IPS-15b (cell line): ENCODE data around the gene ODF2.
"Not testable (repeated sequence)": the region's sequence is repeated elsewhere in the genome, so short reads cannot be mapped to it uniquely, and the experiment has no call there.

ENCODE experiments used
- H3K27me3 ChIP-seq: one replicate; pipeline ENCODE4 v1.6.1; 2013; ENCODE audit warnings: low read length; ENCODE audit not compliant: control insufficient read depth, insufficient read depth
- H3K36me3 ChIP-seq: one replicate; pipeline ENCODE4 v1.6.1; 2013; ENCODE audit warnings: low read length; ENCODE audit not compliant: control insufficient read depth, insufficient read depth
- H3K4me1 ChIP-seq: one replicate; pipeline ENCODE4 v1.6.1; 2013; ENCODE audit warnings: mild to moderate bottlenecking, low read length; ENCODE audit not compliant: control insufficient read depth, insufficient read depth
- H3K4me3 ChIP-seq: one replicate; pipeline ENCODE4 v1.5.1; 2013; ENCODE audit warnings: low read depth, low read length
- H3K9ac ChIP-seq: one replicate; pipeline ENCODE4 v1.6.1; 2013; ENCODE audit warnings: low read depth, mild to moderate bottlenecking, low read length
- H3K9me3 ChIP-seq: one replicate; pipeline ENCODE4 v1.6.1; 2013; ENCODE audit warnings: mild to moderate bottlenecking, low read length; ENCODE audit not compliant: control insufficient read depth, insufficient read depth

Gene ODF2

DNA sequence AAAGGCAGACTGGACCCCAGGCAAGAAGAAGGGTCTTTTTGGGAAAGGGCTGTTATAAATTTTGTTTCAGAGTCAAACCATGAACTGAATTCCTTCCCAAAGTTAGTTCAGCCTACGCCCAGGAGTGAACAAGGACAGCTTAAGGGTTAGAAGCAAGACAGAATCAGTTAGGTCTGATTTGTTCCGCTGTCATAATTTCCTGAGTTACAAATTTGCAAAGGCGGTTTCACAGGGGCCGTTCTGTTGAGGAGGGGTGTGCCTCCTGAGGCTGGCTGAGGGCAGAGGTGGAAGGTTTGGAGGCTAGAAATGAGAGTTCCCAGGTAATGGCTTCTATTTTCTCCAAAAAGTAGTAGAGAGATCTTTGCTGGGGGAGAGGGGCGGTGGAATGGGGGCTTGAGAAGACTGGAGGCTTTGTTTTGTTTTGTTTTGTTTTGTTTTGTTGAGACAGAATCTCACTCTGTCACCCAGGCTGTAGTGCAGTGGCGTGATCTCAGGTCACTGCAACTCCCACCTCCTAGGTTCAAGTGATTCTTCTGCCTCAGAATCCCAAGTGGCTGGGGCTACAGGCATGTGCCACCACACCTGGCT is 39.3 kb upstream of the ODF2 start:
- Histone ChIP-seq H3K9me3 (no peaks in the 10 kb centered on the region), H3K27me3 (peaks cover 74% of the 10 kb centered on the region), H3K36me3 (no peaks in the 10 kb centered on the region), H3K4me1 (peaks cover 6% of the 10 kb centered on the region), H3K4me3 (no peak overlapping the region), H3K9ac (no peak overlapping the region)

DNA sequence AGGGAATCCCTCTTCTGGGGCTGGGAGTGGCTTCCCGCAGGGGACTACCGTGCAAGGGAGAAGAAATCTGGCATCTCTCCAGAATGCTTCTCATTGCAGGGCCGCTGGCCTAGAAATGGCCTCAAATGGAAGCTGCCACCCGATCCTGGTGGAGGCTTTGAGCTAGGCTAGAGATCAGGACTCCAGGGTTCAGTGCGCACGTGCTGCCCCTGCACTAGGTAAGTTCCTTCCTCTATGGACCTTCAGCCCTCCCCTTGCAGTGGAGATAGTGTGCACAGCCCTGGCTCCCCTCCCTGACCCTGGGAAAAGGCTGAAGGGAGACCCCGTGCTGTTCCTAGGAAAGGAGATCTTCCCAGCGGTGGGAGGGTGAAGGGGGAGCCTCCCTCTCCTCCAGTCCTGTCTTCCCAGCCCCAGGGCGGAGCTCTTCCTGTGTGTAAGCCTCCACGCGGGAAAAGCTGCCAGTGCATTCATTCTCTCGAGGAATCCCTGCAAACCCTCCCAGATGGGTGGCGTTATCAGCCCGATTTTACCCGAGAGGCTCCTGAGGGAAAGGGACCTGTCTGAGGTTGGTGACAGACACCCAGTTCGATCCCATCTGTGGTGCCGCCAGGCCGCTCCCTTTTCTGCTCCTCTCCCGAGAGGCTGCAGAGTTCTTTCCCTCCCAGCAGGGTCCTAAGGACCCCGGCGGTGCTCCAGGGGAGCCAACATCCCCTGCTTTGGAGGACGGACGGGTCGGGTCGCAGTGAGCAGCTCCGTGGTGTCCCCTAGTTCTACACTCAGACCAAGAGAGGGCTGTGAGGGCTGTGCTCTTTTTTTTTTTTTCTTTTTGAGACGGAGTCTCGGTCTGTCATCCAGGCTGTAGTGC is 36.5 kb upstream of the ODF2 start:
- H3K4me3 ChIP-seq: peak overlapping the region; percentile 37
- H3K4me1 ChIP-seq: peaks cover 5% of the 10 kb centered on the region
- H3K9me3 ChIP-seq: no peaks in the 10 kb centered on the region
- no peak overlapping the region for H3K9ac ChIP-seq
- H3K36me3 ChIP-seq: no peaks in the 10 kb centered on the region
- H3K27me3 ChIP-seq: peaks cover 67% of the 10 kb centered on the region

DNA sequence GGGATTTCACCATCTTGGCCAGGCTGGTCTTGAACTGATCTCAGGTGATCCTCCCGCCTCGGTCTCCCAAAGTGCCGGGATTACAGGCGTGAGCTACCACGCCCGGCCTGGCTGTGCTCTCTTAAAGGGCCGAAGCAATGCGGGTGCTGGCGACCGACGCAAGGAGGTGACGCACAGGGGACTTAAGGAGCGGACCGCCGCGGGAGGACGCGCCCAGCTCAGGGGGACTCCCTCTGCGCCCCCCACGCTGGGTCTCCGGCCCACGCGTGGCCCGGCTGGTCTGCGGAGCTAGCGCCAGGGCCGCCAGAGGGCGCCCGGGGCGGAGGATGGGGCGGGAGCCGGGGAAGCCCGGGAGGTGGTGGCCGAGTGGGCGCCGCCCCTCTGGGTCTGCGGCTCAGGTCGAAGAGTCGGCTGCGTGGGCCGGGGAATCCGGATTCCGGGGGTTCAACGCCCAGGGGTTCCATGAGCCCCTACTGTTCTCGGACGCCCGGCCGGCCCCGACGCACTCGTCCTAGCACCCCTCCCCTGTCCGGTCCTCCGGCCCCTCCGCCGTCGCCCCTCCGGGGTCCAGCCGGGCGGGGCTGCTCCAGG is 35.7 kb upstream of the ODF2 start:
- no peak overlapping the region for H3K9ac ChIP-seq

DNA sequence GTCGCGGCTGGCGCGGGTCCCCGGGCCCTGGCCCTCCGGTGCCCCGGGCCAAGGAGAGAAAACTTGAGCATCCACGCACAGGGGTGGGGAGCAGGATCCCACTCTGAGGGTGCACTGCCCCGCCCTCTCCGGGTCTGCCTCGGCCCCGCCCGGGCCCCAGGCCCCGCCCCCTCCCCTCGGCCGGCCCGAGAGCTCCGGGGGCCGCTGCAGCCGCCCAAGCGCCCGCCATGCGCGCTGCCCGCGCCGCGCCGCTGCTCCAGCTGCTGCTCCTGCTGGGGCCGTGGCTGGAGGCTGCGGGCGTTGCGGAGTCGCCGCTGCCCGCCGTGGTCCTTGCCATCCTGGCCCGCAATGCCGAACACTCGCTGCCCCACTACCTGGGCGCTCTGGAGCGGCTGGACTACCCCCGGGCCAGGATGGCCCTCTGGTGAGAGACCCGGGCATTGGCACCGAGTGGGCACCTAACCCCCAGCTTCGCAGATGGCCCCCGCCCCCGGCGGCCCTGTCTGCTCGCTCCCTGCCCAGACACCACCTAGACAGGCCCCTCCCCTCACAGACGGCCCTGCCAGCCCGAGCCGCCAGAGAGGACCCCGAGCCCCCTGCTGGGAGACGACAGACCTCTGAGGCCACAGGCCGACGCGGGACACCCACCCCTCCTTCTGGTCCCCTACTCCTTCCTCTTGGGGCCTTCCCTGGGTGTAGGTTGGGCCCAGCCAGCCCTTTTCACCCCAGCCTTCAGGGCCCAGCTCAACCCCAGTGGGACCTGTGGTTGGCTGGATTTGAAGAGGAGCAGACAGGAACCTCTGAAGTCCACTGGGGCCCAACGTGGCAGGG is 34.9 kb upstream of the ODF2 start, which contains the start of gene CERCAM:
CERCAM (plus strand) TSS at position 207 of the 831 bp plus-strand sequence; CDS start at position 228, 21 bp downstream.
- H3K9me3 ChIP-seq: no peaks in the 10 kb centered on the region
- peak within 1 kb of the TSS; percentile 12 for H3K9ac ChIP-seq
- H3K27me3 ChIP-seq: peaks cover 54% of the 10 kb centered on the region
- peak within 1 kb of the TSS; percentile 68 for H3K4me3 ChIP-seq
- H3K4me1 ChIP-seq: peaks cover 5% of the 10 kb centered on the region
- no peaks in the 10 kb centered on the region for H3K36me3 ChIP-seq

More for the DNA sequence above, 35.7 kb upstream of the ODF2 start:
- Histone ChIP-seq H3K9me3 (no peaks in the 10 kb centered on the region), H3K4me1 (peaks cover 5% of the 10 kb centered on the region), H3K27me3 (peaks cover 58% of the 10 kb centered on the region), H3K36me3 (no peaks in the 10 kb centered on the region), H3K4me3 (peak overlapping the region; percentile 68)

- H3K9me3 ChIP-seq: no peaks in the 10 kb centered on the region
- no peak overlapping the region for H3K9ac ChIP-seq
- H3K4me3 ChIP-seq: peak overlapping the region; percentile 68
- H3K4me1 ChIP-seq: peaks cover 2% of the 10 kb centered on the region
- peaks cover 48% of the 10 kb centered on the region for H3K27me3 ChIP-seq
- H3K36me3 ChIP-seq: no peaks in the 10 kb centered on the region
Measured at GRCh38 chr9:128421482-128421996, 34.3 kb upstream of the ODF2 start.

DNA sequence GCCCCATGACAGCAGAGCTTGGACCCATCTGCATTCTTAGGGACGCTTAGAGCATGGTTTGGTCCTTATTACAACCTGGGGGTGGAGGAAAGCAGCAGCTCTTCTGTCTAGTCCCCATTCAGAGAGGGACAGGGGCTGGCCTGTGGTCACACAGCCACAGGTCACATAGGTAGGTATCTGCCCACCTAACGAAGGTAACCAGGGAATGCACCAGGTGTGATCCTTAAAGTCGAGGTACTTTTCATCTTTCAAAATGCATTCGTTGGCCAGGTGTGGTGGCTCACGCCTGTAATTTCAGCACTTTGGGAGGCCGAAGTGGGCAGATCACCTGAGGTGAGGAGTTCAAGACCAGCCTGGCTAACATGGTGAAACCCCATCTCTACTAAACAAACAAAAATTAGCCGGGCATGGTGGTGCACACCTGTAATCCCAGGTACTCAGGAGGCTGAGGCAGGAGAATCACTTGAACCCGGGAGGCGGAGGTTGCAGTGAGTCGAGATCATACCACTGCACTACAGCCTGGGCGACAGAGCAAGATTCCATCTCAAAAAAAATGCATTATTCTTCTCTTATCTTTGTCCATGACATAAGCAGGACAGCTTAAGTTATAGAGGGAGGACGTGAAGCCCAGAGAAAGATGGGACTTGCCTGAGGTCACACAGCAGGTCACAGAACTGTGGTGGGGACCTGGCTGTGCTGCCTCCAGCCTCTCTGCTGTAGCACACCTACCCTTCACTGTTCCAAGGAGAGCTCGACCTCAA is 33.6 kb upstream of the ODF2 start:
- H3K4me1 ChIP-seq, H3K4me3 ChIP-seq, H3K9ac ChIP-seq, H3K9me3 ChIP-seq, H3K36me3 ChIP-seq: not testable (repeated sequence)
- H3K27me3 ChIP-seq: peaks cover 46% of the 10 kb centered on the region

DNA sequence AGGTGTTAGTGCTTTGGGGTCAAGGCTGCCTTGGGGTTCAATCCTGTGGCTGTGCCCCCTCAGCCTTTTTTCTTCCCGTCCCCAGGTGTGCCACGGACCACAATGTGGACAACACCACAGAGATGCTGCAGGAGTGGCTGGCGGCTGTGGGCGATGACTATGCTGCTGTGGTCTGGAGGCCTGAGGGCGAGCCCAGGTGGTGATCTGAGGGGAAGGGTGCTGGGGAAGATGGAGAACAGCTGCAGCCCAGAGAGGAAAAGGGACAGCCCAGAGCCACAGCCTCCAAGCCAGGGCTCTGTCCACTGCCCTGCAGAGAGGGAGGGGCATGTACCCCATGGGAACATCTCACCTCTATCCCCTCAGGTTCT is 33.0 kb upstream of the ODF2 start:
- Histone ChIP-seq H3K9ac (no peak overlapping the region), H3K36me3 (no peaks in the 10 kb centered on the region), H3K4me3 (no peak overlapping the region), H3K4me1 (peaks cover 2% of the 10 kb centered on the region), H3K27me3 (peaks cover 40% of the 10 kb centered on the region), H3K9me3 (no peaks in the 10 kb centered on the region)

DNA sequence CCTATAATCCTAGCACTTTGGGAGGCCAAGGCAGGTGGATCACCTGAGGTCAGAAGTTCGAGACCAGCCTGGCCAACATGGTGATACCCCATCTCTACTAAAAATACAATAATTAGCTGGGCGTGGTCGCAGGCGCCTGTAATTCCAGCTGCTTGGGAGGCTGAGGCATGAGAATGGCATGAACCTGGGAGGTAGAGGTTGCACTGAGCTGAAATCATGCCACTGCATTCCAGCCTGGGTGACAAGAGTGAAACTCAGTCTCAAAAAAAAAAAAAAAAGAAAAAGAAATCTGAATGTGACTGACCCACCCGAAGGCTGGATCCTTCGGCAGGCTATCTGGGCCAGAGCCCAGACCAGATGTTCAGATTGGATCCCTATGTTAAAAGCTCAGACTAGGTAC is 32.5 kb upstream of the ODF2 start:
- not testable (repeated sequence) for H3K9me3 ChIP-seq, H3K36me3 ChIP-seq, H3K9ac ChIP-seq, H3K4me1 ChIP-seq, H3K4me3 ChIP-seq
- peaks cover 35% of the 10 kb centered on the region for H3K27me3 ChIP-seq

DNA sequence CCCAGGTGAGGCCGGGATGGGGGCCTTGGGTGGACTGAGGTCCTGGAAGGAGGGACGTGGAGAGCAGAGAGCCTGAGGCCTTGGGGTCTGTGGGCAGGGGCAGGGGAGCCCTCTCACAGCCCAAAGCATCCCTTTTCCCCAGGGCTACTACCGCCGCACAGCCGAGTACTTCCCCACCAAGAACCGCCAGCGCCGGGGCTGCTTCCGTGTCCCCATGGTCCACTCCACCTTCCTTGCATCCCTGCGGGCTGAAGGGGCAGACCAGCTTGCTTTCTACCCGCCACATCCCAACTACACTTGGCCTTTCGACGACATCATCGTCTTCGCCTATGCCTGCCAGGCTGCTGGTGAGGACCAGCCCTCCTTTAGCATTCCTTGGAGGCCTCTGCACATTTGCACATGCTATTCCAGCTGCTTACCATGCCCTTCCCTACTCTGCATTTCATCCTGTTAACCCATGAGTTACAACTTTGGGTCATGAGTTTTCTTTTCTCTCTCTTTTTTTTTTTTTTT is 31.5 kb upstream of the ODF2 start:
- Histone ChIP-seq H3K9me3 (no peaks in the 10 kb centered on the region), H3K4me1 (no peaks in the 10 kb centered on the region), H3K27me3 (peaks cover 27% of the 10 kb centered on the region), H3K36me3 (no peaks in the 10 kb centered on the region), H3K9ac (no peak overlapping the region), H3K4me3 (no peak overlapping the region)

- Histone ChIP-seq H3K36me3 (no peaks in the 10 kb centered on the region), H3K4me3 (no peak overlapping the region), H3K4me1 (no peaks in the 10 kb centered on the region), H3K27me3 (peaks cover 1% of the 10 kb centered on the region), H3K9ac (no peak overlapping the region), H3K9me3 (no peaks in the 10 kb centered on the region)
Measured at GRCh38 chr9:128428644-128429512, 26.9 kb upstream of the ODF2 start.
